Esophagus mucosa (tissue), 1 donor: ENCODE results near the gene VTN. TPM values are rescaled to one million over a fixed set of nuclear protein-coding genes. Genes with fewer than 3 reads are reported as not detected.

Experiments
- ATAC-seq: fragments of 200-7000 bp; cut with Tn5 transposase; one replicate; pipeline ENCODE4 v1.9.1; 2020
- total RNA-seq: library from RNA; stranded (reverse); gene quantifications from one replicate; pipeline ENCODE4 v1.2.4, GENCODE V29; 2023
- donor health status: DM: yes; HTN: yes; CAD: no.

Gene VTN
- total RNA-seq, 1 donor from 2014 or later = 0.60 TPM

- no peak for ATAC-seq
Measured at GRCh38 chr17:28394337-28395116, 24.4 kb upstream of the VTN start.

- ATAC-seq = no peak
Measured at GRCh38 chr17:28392491-28392890, 22.4 kb upstream of the VTN start.

GRCh38 chr17:28391401-28391800 lies 21.3 kb upstream of the VTN start:
- ATAC-seq = no peak

DNA sequence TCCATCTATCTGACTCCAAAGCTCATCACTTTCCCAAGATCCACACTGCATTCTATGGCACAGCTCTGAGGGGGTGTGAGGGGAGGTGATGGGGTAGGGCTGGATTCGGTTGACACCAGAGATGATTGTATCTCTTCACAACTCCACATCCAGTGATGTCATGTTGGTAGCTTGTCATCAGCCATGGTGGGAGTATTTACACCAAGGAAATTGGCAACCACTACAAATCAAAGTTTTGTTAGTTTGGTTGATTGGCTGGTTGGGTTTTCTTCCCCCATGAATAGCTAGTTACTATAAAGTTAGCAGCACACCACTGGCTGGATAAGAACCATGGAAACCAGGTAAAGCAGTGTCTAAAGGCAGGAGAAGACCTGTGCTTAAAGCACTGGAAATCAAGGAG lies 20.9 kb upstream of the VTN start:
- ATAC-seq = no peak

DNA sequence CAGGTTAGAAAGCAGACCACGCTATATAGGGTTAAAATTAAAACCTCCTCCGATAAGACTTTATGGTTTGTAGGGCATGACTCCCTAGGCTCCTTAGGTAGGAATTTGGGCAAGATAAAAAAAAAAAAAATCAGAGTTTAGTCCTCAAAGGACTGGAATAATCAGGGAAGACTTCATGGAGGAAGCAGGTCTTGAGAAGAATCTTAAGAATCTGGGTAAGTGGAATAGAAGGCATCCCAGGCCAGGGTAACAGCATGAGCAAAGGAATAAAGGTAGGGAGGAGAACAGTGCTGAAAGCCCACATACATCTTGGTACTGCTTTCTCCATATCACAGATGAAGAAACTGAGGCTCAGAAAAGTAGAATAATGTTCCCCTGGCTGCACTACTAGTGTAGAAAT lies 20.5 kb upstream of the VTN start:
- ATAC-seq = no peak

- ATAC-seq = no peak
Measured at GRCh38 chr17:28390141-28390540, 20.0 kb upstream of the VTN start.

DNA sequence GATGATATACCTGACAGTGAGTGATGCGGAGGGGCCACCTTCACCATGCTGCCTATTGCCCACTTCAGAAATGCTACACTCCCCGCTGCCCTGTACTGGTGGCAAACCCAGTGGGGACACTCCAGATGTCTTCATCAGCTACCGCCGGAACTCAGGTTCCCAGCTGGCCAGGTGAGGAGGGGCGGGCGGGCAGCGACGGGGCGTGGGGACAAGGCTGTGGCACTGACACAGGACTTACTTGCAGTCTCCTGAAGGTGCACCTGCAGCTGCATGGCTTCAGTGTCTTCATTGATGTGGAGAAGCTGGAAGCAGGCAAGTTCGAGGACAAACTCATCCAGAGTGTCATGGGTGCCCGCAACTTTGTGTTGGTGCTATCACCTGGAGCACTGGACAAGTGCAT lies 18.0 kb upstream of the VTN start:
- no peak for ATAC-seq

DNA sequence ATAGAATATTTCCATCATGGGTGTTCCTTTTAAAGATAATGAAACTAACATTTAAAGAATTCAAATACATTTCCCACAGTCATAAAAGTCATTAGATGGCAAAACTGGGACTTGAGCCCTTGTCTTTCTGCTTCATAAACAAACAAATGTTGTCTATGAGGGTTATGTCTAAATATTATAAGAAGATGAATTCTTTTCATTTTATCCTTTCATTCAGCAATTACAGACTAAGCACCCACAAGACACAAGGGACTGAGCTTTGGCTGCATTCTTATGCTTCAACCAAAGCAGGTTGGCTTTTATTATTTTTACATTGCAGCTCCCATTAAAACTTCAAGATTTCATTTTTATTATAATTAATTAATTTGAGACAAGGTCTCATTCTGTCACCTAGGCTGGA lies 16.3 kb upstream of the VTN start:
- no peak for ATAC-seq

DNA sequence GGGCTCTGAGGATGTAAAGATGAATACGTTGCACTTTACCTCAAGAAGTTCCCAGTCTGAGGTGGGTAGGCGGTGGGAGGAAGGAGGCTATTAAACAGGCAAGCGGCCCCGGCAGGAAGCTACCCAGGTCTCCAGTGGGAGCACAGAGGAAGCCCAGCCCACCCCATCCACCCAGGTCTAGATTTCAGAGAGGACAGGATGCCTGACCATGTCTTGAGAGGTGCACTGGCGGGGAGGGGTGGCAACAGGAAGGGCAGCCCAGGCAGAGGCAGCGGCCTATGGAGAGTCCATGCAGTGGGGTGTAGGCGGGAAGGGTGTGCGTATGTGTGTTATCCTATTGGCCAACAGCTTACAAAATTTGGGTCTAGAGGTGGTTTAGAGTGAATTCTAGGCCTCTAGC lies 15.3 kb upstream of the VTN start:
- no peak for ATAC-seq

GRCh38 chr17:28385037-28385400 lies 14.9 kb upstream of the VTN start:
- peak; percentile 10 for ATAC-seq

- ATAC-seq = peak; percentile 79
Measured at GRCh38 chr17:28384281-28385036, 14.4 kb upstream of the VTN start.

DNA sequence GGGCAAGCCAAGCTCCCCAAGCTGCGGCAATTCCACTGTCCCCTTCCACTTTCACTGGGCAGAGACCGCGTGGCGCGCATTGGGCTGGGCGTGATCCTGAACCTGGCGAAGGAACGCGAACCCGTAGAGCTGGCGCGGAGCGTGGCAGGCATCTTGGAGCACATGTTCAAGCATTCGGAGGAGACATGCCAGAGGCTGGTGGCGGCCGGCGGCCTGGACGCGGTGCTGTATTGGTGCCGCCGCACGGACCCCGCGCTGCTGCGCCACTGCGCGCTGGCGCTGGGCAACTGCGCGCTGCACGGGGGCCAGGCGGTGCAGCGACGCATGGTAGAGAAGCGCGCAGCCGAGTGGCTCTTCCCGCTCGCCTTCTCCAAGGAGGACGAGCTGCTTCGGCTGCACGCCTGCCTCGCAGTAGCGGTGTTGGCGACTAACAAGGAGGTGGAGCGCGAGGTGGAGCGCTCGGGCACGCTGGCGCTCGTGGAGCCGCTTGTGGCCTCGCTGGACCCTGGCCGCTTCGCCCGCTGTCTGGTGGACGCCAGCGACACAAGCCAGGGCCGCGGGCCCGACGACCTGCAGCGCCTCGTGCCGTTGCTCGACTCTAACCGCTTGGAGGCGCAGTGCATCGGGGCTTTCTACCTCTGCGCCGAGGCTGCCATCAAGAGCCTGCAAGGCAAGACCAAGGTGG lies 11.2 kb upstream of the VTN start:
- ATAC-seq = peak; percentile 25

DNA sequence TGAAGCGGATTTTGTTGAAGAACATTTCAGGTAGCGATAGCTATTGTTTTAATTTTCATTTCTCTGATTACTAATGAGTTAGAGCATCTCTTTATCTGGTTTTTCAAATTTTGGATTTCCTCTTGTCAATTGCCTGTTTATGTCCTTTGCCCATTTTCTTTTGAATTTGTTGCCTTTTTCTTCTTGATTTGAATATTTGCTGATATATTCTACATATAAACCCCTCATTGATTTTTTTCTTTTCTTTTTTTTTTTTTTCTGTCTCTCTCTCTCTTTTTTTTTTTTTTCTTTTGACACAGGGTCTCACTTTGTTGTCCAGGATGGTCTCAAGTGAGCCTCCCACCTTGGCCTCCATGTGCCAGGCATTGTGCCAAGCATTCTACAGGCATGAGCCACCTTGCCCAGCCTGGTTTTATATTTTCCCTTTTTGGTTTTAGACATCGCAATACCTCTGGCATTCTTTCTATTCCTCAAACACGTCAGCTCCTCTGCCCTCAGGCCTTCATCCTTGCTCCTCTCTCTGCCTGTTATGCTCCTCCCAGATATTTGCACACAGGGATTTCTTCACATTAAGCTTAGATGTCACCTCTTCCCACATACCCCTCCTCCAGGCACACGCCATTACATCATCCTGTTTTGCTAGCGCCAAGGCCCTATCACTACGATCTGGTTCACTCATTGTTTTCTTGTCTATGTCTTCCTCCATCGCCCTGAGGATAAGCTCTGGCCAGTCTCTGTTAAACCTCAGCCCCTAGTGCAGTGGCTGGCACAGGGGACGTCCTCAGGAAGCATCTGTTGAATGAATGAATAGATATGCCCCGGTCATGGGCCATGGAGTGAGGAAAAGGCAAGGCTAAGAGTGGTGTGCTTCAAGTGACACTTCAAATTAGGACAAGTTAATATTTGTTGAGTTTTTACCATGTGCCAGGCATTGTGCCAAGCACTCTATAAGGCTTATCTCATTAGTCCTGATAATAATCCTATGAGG lies 10.0 kb upstream of the VTN start:
- peak; percentile 37 for ATAC-seq

GRCh38 chr17:28372945-28373274 lies 2.8 kb upstream of the VTN start:
- no peak for ATAC-seq

- no peak for ATAC-seq
Measured at GRCh38 chr17:28372203-28372944, 2.3 kb upstream of the VTN start.

DNA sequence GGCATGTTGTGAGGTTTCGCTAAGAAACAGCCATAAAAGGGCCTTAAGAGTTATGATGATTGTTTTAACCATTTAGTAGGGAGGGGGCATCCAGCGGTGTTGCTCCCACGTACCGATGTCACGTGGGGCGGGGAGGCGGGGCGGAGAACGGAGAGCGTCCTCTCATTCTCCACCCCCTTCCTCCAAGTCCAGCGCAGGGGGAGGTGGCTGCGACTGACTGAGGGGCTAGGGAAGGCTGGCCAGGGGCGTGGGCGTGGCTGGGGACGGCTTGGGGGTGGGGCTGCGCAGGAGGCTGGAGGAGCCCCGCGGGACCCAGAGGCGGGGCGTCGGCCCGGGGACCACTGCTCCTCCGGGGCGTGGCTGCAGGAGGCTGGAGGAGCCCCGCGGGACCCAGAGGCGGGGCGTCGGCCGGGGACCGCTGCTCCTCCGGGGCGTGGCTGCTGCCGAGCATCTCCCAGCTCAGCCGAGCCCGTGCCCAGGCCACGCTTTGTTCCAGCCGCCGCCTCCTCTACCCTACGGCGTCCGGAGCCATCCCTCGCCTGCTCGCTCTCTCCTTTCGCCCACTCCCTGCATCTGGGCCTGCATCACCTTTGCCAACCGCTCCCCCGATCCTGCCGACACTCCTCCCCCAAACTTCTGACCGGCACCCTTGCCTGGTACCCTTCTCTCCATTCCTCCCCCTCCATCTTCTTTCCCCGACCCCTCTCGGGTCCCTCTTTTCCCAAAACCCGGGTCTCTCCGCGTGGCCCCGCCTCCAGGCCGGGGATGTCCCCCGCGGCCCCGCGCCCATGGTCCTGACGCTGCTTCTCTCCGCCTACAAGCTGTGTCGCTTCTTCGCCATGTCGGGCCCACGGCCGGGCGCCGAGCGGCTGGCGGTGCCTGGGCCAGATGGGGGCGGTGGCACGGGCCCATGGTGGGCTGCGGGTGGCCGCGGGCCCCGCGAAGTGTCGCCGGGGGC lies 1.4 kb upstream of the VTN start, which contains the start of gene SARM1:
TSS of gene SARM1 (plus strand) at position 450 of the 958 bp plus-strand sequence. CDS start at position 789, 339 bp downstream.
- ATAC-seq = peak; percentile 68

GRCh38 chr17:28370744-28371103 lies 617 bp upstream of the VTN start:
- no peak for ATAC-seq

GRCh38 chr17:28369684-28370034 lies 448 bp downstream of the VTN start:
- no peak for ATAC-seq

GRCh38 chr17:28368915-28369683 lies 1.0 kb downstream of the VTN start:
- no peak for ATAC-seq
